SU-DHL-6 (cell line): ENCODE measurements around the gene RAD51B.

Experiments used
- H2AFZ ChIP-seq: fragments of 200-600 bp; sonication (generic); 2 replicates; pipeline ENCODE4 v1.6.1; 2014; ENCODE audit warnings: low read depth, mild to moderate bottlenecking, moderate library complexity, mixed read lengths, antibody characterized with exemption, low read length; ENCODE audit not compliant: severe bottlenecking
- H3F3A ChIP-seq: fragments of 200-600 bp; shearing (Covaris generic); 2 replicates; pipeline ENCODE4 v1.6.0; 2016; ENCODE audit warnings: antibody characterized with exemption, mild to moderate bottlenecking; ENCODE audit not compliant: insufficient read depth
- H3K27ac ChIP-seq: fragments of 200-600 bp; sonication (generic); 2 replicates; pipeline ENCODE4 v1.5.1; 2016; ENCODE audit warnings: low read depth, mild to moderate bottlenecking, low read length, moderate library complexity, mixed read lengths
- H3K27me3 ChIP-seq: fragments of 200-600 bp; sonication (generic), shearing (Covaris generic); 2 replicates; pipeline ENCODE4 v1.6.0; 2014; ENCODE audit warnings: mild to moderate bottlenecking, low read length
- H3K36me3 ChIP-seq: fragments of 200-600 bp; sonication (generic); 2 replicates; pipeline ENCODE4 v1.6.1; 2014; ENCODE audit warnings: mild to moderate bottlenecking, low read length, mixed read lengths
- H3K4me2 ChIP-seq: fragments of 300-600, 200-600 bp; shearing (Covaris generic), sonication (generic); 2 replicates; pipeline ENCODE4 v1.6.0; 2014; ENCODE audit warnings: low read length, low read depth, mild to moderate bottlenecking; ENCODE audit not compliant: poor library complexity, severe bottlenecking
- H3K4me3 ChIP-seq: fragments of 200-600 bp; sonication (generic); 2 replicates; pipeline ENCODE4 v1.5.1; 2014; ENCODE audit warnings: antibody characterized with exemption, low read length, mild to moderate bottlenecking, mixed read lengths; ENCODE audit not compliant: insufficient read depth, poor library complexity, severe bottlenecking
- H3K79me2 ChIP-seq: fragments of 200-600 bp; sonication (generic); 2 replicates; pipeline ENCODE4 v1.6.1; 2014; ENCODE audit warnings: mild to moderate bottlenecking, low read length, moderate library complexity; ENCODE audit not compliant: insufficient read depth
- H3K9ac ChIP-seq: fragments of 200-600 bp; sonication (generic); 2 replicates; pipeline ENCODE4 v1.7.0; 2014; ENCODE audit warnings: mild to moderate bottlenecking, low read length
- H3K9me2 ChIP-seq: fragments of 200-600 bp; sonication (generic); replicated peaks from 2 replicates; pipeline ENCODE4 v1.6.1; 2014; ENCODE audit warnings: low read length; ENCODE audit not compliant: insufficient read depth
- H3K9me3 ChIP-seq: fragments of 200-600 bp; sonication (generic); 2 replicates; pipeline ENCODE4 v1.6.1; 2014; ENCODE audit warnings: low read length, mixed read lengths; ENCODE audit not compliant: insufficient read depth
- H4K20me1 ChIP-seq: fragments of 200-600 bp; sonication (generic); 2 replicates; pipeline ENCODE4 v1.6.1; 2014; ENCODE audit warnings: low read depth, mild to moderate bottlenecking, antibody characterized with exemption, low read length, moderate library complexity, mixed read lengths
- CTCF ChIP-seq: fragments of 200-600 bp; sonication (generic); IDR thresholded peaks from one replicate; pipeline ENCODE4 v1.5.1; 2017; ENCODE audit warnings: antibody characterized with exemption, mild to moderate bottlenecking, low read length, moderate library complexity; ENCODE audit not compliant: insufficient read depth, poor library complexity, severe bottlenecking
- EZH2phosphoT487 ChIP-seq: fragments of 200-600 bp; sonication (generic), shearing (Covaris generic); conservative IDR thresholded peaks from 2 replicates; pipeline ENCODE4 v1.6.1; 2018; ENCODE audit warnings: mild to moderate bottlenecking, antibody characterized with exemption, low read length, moderate library complexity, mixed read lengths

RAD51B gene

GRCh38 chr14:68172216-68172615, 352.6 kb downstream of the RAD51B start:
- TF ChIP-seq CTCF (no peak), EZH2phosphoT487 (no peak)
- Histone ChIP-seq H3K79me2 (no peaks in the 10 kb centered on the region), H3K27me3 (no peaks in the 10 kb centered on the region), H2AFZ (no peak overlapping the region), H3K36me3 (no peaks in the 10 kb centered on the region), H3F3A (no peaks in the 10 kb centered on the region), H3K4me2 (no peak overlapping the region), H3K4me3 (no peak overlapping the region), H3K9me3 (no peaks in the 10 kb centered on the region), H3K9ac (no peak overlapping the region), H3K27ac (no peak overlapping the region), H3K9me2 (no peaks in the 10 kb centered on the region), H4K20me1 (no peaks in the 10 kb centered on the region)

GRCh38 chr14:68172627-68173026, 353.0 kb downstream of the RAD51B start:
- H3K9ac ChIP-seq: no peak overlapping the region
- H3K27me3 ChIP-seq: no peaks in the 10 kb centered on the region
- no peaks in the 10 kb centered on the region for H3K36me3 ChIP-seq
- no peaks in the 10 kb centered on the region for H3K9me2 ChIP-seq
- no peak overlapping the region for H3K27ac ChIP-seq
- no peak overlapping the region for H3K4me3 ChIP-seq
- H4K20me1 ChIP-seq: no peaks in the 10 kb centered on the region
- H3K79me2 ChIP-seq: no peaks in the 10 kb centered on the region
- H3F3A ChIP-seq: no peaks in the 10 kb centered on the region
- no peaks in the 10 kb centered on the region for H3K9me3 ChIP-seq
- H2AFZ ChIP-seq: no peak overlapping the region
- TF ChIP-seq CTCF (no peak), EZH2phosphoT487 (no peak)
- H3K4me2 ChIP-seq: no peak overlapping the region

GRCh38 chr14:68173227-68173972, 353.8 kb downstream of the RAD51B start:
- H3K27ac ChIP-seq: no peak overlapping the region
- H3K4me3 ChIP-seq: no peak overlapping the region
- TF ChIP-seq EZH2phosphoT487 (no peak), CTCF (no peak)
- no peaks in the 10 kb centered on the region for H3K9me3 ChIP-seq
- H3K9me2 ChIP-seq: no peaks in the 10 kb centered on the region
- H4K20me1 ChIP-seq: no peaks in the 10 kb centered on the region
- no peaks in the 10 kb centered on the region for H3K79me2 ChIP-seq
- H3F3A ChIP-seq: no peaks in the 10 kb centered on the region
- H3K4me2 ChIP-seq: no peak overlapping the region
- no peaks in the 10 kb centered on the region for H3K27me3 ChIP-seq
- H2AFZ ChIP-seq: no peak overlapping the region
- H3K36me3 ChIP-seq: no peaks in the 10 kb centered on the region
- no peak overlapping the region for H3K9ac ChIP-seq
